K562 (cell line): ENCODE measurements around the gene SLC15A3. TPM values are rescaled to one million over a fixed set of nuclear protein-coding genes. Genes with fewer than 3 reads are reported as not detected.

Experiments used
- ATAC-seq: fragments of 200-7000 bp; cut with Tn5 transposase; 3 replicates; pipeline ENCODE4 v1.9.1; 2020; ENCODE audit warnings: moderate library complexity
- BruUV-seq: library from RNA; stranded (reverse); fragments of 400-500 nt; replicated peaks from 2 replicates; lab custom pipeline; 2021; lab: Mats Ljungman, UMichigan
- CTCF ChIA-PET: fragments of 300-600 bp; formaldehyde crosslinking; extraction: SDS; loops from one replicate; lab custom pipeline; 2021; ENCODE audit warnings: low intra/inter-chr PET ratio; lab: Yijun Ruan, JAX
- POLR2A ChIA-PET: fragments of 300-600, 350-650 bp; sonication (Branson Sonifier 250); formaldehyde crosslinking; extraction: SDS; loops from one replicate; lab custom pipeline; 2021; ENCODE audit warnings: antibody characterized with exemption, inconsistent platforms; lab: Yijun Ruan, JAX
- DNase-seq, 4 experiments: peaks; one replicate each; pipeline versions ENCODE4 v3.0.0 to v3.0.0-alpha.2; 2011 to 2018; ENCODE audit warnings: low spot score in 3 of 4, mixed read lengths in 3 of 4; ENCODE audit errors: extremely low read depth in 1 of 4
- FAIRE-seq: peaks from 2 replicates; lab custom pipeline; 2011; peaks lifted over from hg19 to GRCh38; lab: Jason Lieb, UNC
- H2AFZ ChIP-seq: 2 replicates; pipeline ENCODE4 v1.6.0; 2011; ENCODE audit warnings: low read depth, low read length, control low read depth, inconsistent platforms
- H3K27ac ChIP-seq: fragments of 200-600 bp; 3 replicates; pipeline ENCODE4 v1.8.0; 2011; ENCODE audit warnings: low read depth, mild to moderate bottlenecking, control low read depth, inconsistent platforms, low read length, moderate library complexity, mixed read lengths; ENCODE audit errors: extremely low read depth
- H3K27me3 ChIP-seq, 2 experiments: fragments of 300-600 bp in 1 of 2; 2 replicates in 1 of 2; 3 replicates in 1 of 2; pipeline versions ENCODE4 v1.6.0 to v1.8.0; 2011; ENCODE audit warnings: inconsistent platforms in 2 of 2, low read length in 2 of 2, mild to moderate bottlenecking in 1 of 2, mixed read lengths in 1 of 2, moderate library complexity in 1 of 2; ENCODE audit not compliant: control insufficient read depth in 2 of 2, insufficient read depth in 2 of 2
- H3K36me3 ChIP-seq: fragments of 300-600 bp; 3 replicates; pipeline ENCODE4 v1.8.0; 2011; ENCODE audit warnings: mild to moderate bottlenecking, low read length, inconsistent platforms; ENCODE audit not compliant: control insufficient read depth, insufficient read depth
- H3K4me1 ChIP-seq, 2 experiments: fragments of 200-600 bp in 1 of 2; replicated peaks in 1 of 2; 2 replicates in 1 of 2; 3 replicates in 1 of 2; pipeline versions ENCODE4 v1.5.1 to v1.8.0; 2011; ENCODE audit warnings: inconsistent platforms in 2 of 2, low read length in 2 of 2, mild to moderate bottlenecking in 1 of 2, mixed read lengths in 1 of 2, moderate library complexity in 1 of 2; ENCODE audit not compliant: control insufficient read depth in 2 of 2, insufficient read depth in 2 of 2
- H3K4me2 ChIP-seq: 2 replicates; pipeline ENCODE4 v1.6.1; 2011; ENCODE audit warnings: low read length, control low read depth, inconsistent platforms, mixed read lengths; ENCODE audit not compliant: insufficient read depth
- H3K4me3 ChIP-seq: fragments of 200-600 bp; sonication (generic), shearing (Covaris generic); 2 replicates; pipeline ENCODE4 v1.5.1; 2016; ENCODE audit warnings: control low read depth, inconsistent platforms
- H3K79me2 ChIP-seq: fragments of 200-600 bp; 3 replicates; pipeline ENCODE4 v1.8.0; 2011; ENCODE audit warnings: low read length, inconsistent platforms; ENCODE audit not compliant: control insufficient read depth, insufficient read depth
- H3K9ac ChIP-seq, 2 experiments: 2 replicates each; pipeline versions ENCODE4 v1.6.0 to v1.6.1; 2011; ENCODE audit warnings: low read depth in 2 of 2, low read length in 2 of 2, control low read depth in 1 of 2, inconsistent platforms in 1 of 2, mild to moderate bottlenecking in 1 of 2, mixed read lengths in 1 of 2; ENCODE audit not compliant: insufficient read depth in 1 of 2
- H3K9me1 ChIP-seq: one replicate; pipeline ENCODE4 v1.6.0; 2011; ENCODE audit warnings: inconsistent platforms, mild to moderate bottlenecking, low read length, moderate library complexity; ENCODE audit not compliant: control insufficient read depth, insufficient read depth
- H3K9me3 ChIP-seq: replicated peaks from 2 replicates; pipeline ENCODE4 v1.5.1; 2011; ENCODE audit warnings: low read depth, low read length, inconsistent platforms; ENCODE audit not compliant: control insufficient read depth, insufficient read depth
- H4K20me1 ChIP-seq: replicated peaks from 2 replicates; pipeline ENCODE4 v1.6.1; 2011; ENCODE audit warnings: low read length, inconsistent platforms, mixed read lengths; ENCODE audit not compliant: control insufficient read depth, insufficient read depth
- CBFA2T2 ChIP-seq: fragments of 450-650 bp; conservative IDR thresholded peaks from 2 replicates; pipeline ENCODE4 v1.6.1; 2017; ENCODE audit warnings: mild to moderate bottlenecking
- CEBPG ChIP-seq, 3 experiments: fragments of 200-800 bp in 1 of 3; sonication (Bioruptor generic) in 1 of 3; sonication (generic) in 1 of 3; formaldehyde crosslinking in 1 of 3; IDR thresholded peaks in 2 of 3; conservative IDR thresholded peaks in 1 of 3; 2 replicates each; pipeline versions ENCODE4 v1.6.1 to v1.8.0; 2016 to 2022; ENCODE audit warnings: missing compliant biosample characterization in 2 of 3, missing genetic modification characterization in 2 of 3, mild to moderate bottlenecking in 1 of 3, missing genetic modification reagents in 1 of 3
- FOSL1 ChIP-seq: fragments of 200-800 bp; sonication (Bioruptor generic); conservative IDR thresholded peaks from 2 replicates; pipeline ENCODE4 v1.6.1; 2016; ENCODE audit warnings: missing genetic modification characterization, missing compliant biosample characterization
- HLTF ChIP-seq: fragments of 450-650 bp; IDR thresholded peaks from 2 replicates; pipeline ENCODE4 v1.6.1; 2016
- KDM4B ChIP-seq, 2 experiments: fragments of 450-650 bp in 1 of 2; sonication (generic) in 1 of 2; IDR thresholded peaks; 2 replicates each; pipeline ENCODE4 v1.6.1; 2016 to 2017; ENCODE audit warnings: borderline replicate concordance in 2 of 2, antibody characterized with exemption in 1 of 2, low read depth in 1 of 2, mild to moderate bottlenecking in 1 of 2
- NFATC3 ChIP-seq: fragments of 450-650 bp; IDR thresholded peaks from 2 replicates; pipeline ENCODE4 v1.6.1; 2017; ENCODE audit warnings: mild to moderate bottlenecking
- NFXL1 ChIP-seq: fragments of 450-650 bp; formaldehyde crosslinking; IDR thresholded peaks from 2 replicates; pipeline ENCODE4 v1.4.0; 2021; ENCODE audit warnings: mild to moderate bottlenecking
- PTTG1 ChIP-seq: fragments of 450-650 bp; IDR thresholded peaks from 2 replicates; pipeline ENCODE4 v1.6.1; 2016; ENCODE audit warnings: low read depth, mild to moderate bottlenecking, missing genetic modification characterization, missing compliant biosample characterization
- RBM22 ChIP-seq: fragments of 200-400 bp; formaldehyde crosslinking; IDR thresholded peaks from 2 replicates; pipeline ENCODE4 v1.6.1; 2018; ENCODE audit warnings: low read length, low read depth; ENCODE audit not compliant: poor library complexity, severe bottlenecking
- SMARCE1 ChIP-seq: fragments of 450-650 bp; IDR thresholded peaks from 2 replicates; pipeline ENCODE4 v1.7.1; 2016; ENCODE audit warnings: mild to moderate bottlenecking
- U2AF2 ChIP-seq: fragments of 200-400 bp; formaldehyde crosslinking; optimal IDR thresholded peaks from 2 replicates; pipeline ENCODE3; 2017; ENCODE audit warnings: low read depth, mild to moderate bottlenecking, low read length
- WGBS: fragments of 100-300 bp; shearing (Covaris generic); methylation state at CpG from one replicate; pipeline ENCODE4 v1.1.6; 2016; ENCODE audit warnings: low coverage, mixed read lengths; ENCODE audit not compliant: insufficient coverage; ENCODE audit errors: missing lambda C conversion rate; 5-methylcytosine and 5-hydroxymethylcytosine counted together
- in situ Hi-C: fragments of 300-500 bp; cut with MboI; formaldehyde crosslinking; loops from 4 replicates; pipeline ENCODE4 v1.15.0; 2018; ENCODE audit warnings: inconsistent platforms, mixed read lengths
- intact Hi-C: fragments of 100-400 bp; cut with micrococcal nuclease; formaldehyde crosslinking; loops from 2 replicates; pipeline ENCODE4 v1.14.2; 2022
- polyA plus RNA-seq, 8 experiments: library from polyadenylated mRNA; depleted of rRNA in 4 of 8; stranded (reverse) in 5 of 8; unstranded in 3 of 8; fragments of >200 nt; fragmentation: Nextera tagmentation in 2 of 8; fragmentation: Illumina TruSeq in 1 of 8; extraction: Ambion mirVana in 2 of 8; extraction: Trizol in 1 of 8; gene quantifications; 2 replicates each; pipeline versions ENCODE4 v1.2.1 to v1.2.3, GENCODE V29; 2011 to 2014; ENCODE audit warnings: inconsistent platforms in 1 of 8, missing spikeins in 1 of 8
- total RNA-seq, 7 experiments: library from RNA; depleted of rRNA in 6 of 7; stranded (reverse); fragments of >200 nt in 6 of 7; fragmentation: Illumina TruSeq in 2 of 7; extraction: Trizol in 2 of 7; gene quantifications; 2 replicates each; pipeline versions ENCODE4 v1.2.1 to v1.2.3, GENCODE V29; 2011 to 2021; ENCODE audit warnings: low replicate concordance in 1 of 7
- TF ChIP-seq, protein P1 (sequence below): fragments of 250-450 bp; sonication (Bioruptor Pico); IDR thresholded peaks from 2 replicates; pipeline ENCODE4 v1.4.0; 2020; ENCODE audit warnings: mild to moderate bottlenecking
- TF ChIP-seq, protein P2 (sequence below): sonication (generic); formaldehyde crosslinking; IDR thresholded peaks from 2 replicates; pipeline ENCODE4 v1.8.1; 2023; ENCODE audit warnings: missing genetic modification reagents, mild to moderate bottlenecking, borderline replicate concordance

The SLC15A3 gene
- total and polyA plus RNA-seq, 9 of the 15 experiments (the other 6 are each of a cell fraction or from before 2014, with no cell fraction given): 0.07 to 0.27 TPM; not detected in 7

DNA sequence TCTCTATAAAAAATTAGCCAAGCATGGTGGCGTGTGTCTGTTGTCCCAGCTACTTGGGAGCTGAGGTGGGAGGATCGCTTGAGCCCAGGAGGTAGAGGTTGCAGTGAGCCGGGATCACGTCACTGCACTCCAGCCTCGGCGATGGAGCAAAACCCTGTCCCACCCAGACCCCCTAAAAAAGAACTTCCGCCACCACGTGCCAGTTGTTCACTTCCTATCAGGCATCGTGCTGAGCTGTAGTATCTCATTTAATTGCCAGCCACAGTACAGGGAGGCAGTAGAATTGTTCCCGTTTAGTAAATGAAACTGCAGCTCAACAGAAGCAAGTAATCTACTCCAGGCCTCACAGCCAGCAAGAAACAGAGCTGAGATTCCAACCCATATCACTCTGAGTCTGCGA lies 30.7 kb downstream of the SLC15A3 start (continued):
- TF ChIP-seq SMARCE1: no peak

DNA sequence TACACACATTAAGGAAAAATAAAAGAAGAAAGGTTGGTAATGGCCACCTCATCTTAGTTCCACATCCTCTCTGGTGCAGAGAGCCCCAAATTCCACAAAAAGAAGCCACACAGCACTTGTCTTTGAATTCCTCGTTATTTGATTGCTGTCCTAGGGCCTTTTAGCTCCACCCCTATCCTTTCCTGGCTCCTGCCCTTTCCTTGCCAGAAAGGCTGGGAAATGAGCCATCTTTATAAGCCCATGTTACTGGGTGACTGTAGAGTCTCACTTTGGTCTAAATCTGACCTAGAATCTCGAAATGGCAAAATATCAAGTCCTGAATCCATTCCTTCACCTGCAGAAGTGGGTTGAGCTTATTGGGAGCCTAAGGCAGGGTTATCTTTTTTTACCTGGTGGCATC lies 32.0 kb downstream of the SLC15A3 start:
- H3K79me2 ChIP-seq: peaks cover 42% of the 10 kb centered on the region
- H3K27ac ChIP-seq: no peak overlapping the region
- no peaks in the 10 kb centered on the region for H3K9me1 ChIP-seq
- peaks cover 5% of the 10 kb centered on the region; the same call in 1 of the 2 replicates for H4K20me1 ChIP-seq
- ATAC-seq: no peak
- H2AFZ ChIP-seq: no peak overlapping the region
- FAIRE-seq: no peak
- intact Hi-C loops: no loop called here
- peaks cover 10 to 25% of the 10 kb centered on the region in 2 experiments; a peak in 4 of 5 replicates for H3K4me1 ChIP-seq
- in situ Hi-C loops: no loop called here
- ChIA-PET POLR2A (no interaction called here), CTCF (no interaction called here)
- peaks cover 4 to 6% of the 10 kb centered on the region in 2 experiments; a peak in 3 of 5 replicates for H3K27me3 ChIP-seq
- WGBS: 63% methylated on average over 2 of the region's 2 CpGs
- no peak for DNase-seq
- peaks cover 60% of the 10 kb centered on the region for H3K36me3 ChIP-seq
- H3K9ac ChIP-seq: no peak overlapping the region
- H3K4me2 ChIP-seq: no peak overlapping the region
- BruUV-seq: no TSS peak
- H3K4me3 ChIP-seq: no peak overlapping the region
- H3K9me3 ChIP-seq: no peaks in the 10 kb centered on the region
- TF ChIP-seq HLTF (no peak), CBFA2T2 (no peak), NFATC3 (no peak), PTTG1 (no peak), NFXL1 (CRISPR knock-in tag) (no peak), U2AF2 (no peak), KDM4B (IDR thresholded peaks at IDR 0.05; ENCODE audit: borderline replicate concordance in 2 of 2, low read depth in 1 of 2) (no peak), CEBPG (CRISPR knock-in tag; IDR thresholded peaks at IDR 0.05) (no peak), CEBPG (tag; conservative IDR thresholded peaks at IDR 0.05 in 1 of 2, IDR thresholded peaks at IDR 0.05 in 1 of 2) (no peak), FOSL1 (no peak), RBM22 (no peak)
- TF ChIP-seq, protein P1, sequence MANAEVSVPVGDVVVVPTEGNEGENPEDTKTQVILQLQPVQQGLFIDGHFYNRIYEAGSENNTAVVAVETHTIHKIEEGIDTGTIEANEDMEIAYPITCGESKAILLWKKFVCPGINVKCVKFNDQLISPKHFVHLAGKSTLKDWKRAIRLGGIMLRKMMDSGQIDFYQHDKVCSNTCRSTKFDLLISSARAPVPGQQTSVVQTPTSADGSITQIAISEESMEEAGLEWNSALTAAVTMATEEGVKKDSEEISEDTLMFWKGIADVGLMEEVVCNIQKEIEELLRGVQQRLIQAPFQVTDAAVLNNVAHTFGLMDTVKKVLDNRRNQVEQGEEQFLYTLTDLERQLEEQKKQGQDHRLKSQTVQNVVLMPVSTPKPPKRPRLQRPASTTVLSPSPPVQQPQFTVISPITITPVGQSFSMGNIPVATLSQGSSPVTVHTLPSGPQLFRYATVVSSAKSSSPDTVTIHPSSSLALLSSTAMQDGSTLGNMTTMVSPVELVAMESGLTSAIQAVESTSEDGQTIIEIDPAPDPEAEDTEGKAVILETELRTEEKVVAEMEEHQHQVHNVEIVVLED (CRISPR knock-in tag): no peak
- TF ChIP-seq, protein P2, sequence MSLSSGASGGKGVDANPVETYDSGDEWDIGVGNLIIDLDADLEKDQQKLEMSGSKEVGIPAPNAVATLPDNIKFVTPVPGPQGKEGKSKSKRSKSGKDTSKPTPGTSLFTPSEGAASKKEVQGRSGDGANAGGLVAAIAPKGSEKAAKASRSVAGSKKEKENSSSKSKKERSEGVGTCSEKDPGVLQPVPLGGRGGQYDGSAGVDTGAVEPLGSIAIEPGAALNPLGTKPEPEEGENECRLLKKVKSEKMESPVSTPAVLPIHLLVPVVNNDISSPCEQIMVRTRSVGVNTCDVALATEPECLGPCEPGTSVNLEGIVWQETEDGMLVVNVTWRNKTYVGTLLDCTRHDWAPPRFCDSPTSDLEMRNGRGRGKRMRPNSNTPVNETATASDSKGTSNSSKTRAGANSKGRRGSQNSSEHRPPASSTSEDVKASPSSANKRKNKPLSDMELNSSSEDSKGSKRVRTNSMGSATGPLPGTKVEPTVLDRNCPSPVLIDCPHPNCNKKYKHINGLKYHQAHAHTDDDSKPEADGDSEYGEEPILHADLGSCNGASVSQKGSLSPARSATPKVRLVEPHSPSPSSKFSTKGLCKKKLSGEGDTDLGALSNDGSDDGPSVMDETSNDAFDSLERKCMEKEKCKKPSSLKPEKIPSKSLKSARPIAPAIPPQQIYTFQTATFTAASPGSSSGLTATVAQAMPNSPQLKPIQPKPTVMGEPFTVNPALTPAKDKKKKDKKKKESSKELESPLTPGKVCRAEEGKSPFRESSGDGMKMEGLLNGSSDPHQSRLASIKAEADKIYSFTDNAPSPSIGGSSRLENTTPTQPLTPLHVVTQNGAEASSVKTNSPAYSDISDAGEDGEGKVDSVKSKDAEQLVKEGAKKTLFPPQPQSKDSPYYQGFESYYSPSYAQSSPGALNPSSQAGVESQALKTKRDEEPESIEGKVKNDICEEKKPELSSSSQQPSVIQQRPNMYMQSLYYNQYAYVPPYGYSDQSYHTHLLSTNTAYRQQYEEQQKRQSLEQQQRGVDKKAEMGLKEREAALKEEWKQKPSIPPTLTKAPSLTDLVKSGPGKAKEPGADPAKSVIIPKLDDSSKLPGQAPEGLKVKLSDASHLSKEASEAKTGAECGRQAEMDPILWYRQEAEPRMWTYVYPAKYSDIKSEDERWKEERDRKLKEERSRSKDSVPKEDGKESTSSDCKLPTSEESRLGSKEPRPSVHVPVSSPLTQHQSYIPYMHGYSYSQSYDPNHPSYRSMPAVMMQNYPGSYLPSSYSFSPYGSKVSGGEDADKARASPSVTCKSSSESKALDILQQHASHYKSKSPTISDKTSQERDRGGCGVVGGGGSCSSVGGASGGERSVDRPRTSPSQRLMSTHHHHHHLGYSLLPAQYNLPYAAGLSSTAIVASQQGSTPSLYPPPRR (CRISPR knock-in tag): no peak
